HG03575 (cell line): ENCODE measurements around the gene HSPA9.
A peak's percentile ranks its signal among the peaks of the same experiment; 100 is the strongest.

Experiments used
- ATAC-seq: cut with Tn5 transposase; IDR thresholded peaks from one replicate; pipeline ENCODE4 v1.9.1; 2021; ENCODE audit not compliant: unreplicated experiment, insufficient number of reproducible peaks, low FRiP score; ENCODE audit errors: extremely low read depth

The HSPA9 gene

DNA sequence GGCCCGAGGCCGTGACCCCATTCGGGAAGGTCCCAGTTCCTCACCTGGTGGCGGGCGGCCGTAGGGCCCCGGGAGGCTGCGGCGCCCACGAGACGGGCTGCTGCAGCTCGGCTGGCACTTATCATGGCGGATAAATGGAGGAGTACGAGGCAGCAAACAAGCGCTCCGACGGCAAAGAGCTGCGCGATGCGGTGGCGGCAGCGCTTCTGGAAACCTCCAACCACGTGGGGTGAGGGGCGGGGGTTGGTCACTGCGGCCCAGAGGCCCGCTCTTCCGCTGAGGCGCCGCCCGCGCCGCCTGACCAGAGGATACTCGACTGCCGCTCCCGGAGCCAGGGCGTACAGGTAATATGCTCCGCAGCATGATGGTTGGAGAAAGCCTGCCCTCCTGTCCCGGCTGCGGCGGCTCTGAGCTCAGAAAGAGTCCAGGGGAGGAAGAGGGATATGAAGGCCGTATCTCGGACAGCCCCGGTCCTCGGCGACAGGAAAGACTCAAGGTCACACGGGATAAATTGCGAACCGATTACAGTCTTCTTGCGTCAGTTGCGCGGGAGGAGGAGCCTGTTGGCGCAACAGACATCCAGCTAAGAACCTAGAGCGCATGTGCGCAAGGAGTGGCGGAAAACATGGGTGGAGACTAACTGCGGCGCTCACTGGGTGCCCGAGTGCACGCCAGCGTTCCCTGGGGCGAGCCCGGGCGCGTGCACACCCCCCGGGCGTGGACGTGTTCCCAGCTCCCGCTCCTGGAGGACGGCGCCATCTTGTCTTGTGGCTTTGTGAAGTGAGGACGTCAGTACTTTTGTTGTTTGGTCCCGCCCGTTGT, at the start of gene HSPA9:
HSPA9 (minus strand) TSS at position 208 of the 822 bp plus-strand sequence; CDS start at position 125, 83 bp downstream.
- peak; percentile 70 for ATAC-seq

DNA sequence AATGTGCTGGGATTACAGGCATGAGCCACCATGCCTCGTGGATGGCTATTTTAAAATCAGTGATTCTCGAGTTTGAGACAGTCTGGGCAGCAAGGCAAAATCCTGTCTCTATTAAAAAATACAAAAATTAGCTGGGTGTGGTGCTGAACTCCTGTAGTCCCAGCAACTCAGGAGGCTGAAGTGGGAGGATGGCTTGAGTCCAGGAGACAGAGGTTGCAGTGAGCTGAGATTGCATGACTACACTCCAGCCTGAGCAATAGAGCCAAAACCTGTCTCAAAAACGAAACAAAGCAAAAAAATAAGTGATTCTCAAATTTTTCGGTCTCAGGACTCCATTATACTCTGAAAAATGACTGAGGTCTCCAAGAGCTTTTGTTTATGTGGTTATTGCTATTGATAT, 47.9 kb upstream of the HSPA9 start:
- ATAC-seq = no peak

DNA sequence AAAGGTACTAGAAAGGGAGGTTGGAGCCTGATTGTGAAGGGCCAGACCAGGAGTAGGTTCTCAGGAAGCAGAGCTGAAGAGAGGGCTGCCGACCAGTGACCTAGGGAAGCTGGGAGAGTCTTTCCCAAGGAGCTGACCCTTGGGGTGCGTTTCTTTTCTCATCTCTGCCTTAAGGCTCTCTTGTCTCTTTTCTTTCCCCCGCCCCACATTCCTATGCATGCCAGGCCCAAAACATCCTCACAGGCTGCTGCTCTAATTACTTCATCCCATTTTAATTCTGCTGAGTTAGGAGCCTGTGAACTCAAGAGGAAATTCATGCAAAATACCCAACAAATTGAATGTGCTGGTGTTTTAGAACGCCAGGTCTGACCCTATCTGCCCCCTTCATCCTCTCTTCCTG, 46.9 kb upstream of the HSPA9 start:
- ATAC-seq = no peak

DNA sequence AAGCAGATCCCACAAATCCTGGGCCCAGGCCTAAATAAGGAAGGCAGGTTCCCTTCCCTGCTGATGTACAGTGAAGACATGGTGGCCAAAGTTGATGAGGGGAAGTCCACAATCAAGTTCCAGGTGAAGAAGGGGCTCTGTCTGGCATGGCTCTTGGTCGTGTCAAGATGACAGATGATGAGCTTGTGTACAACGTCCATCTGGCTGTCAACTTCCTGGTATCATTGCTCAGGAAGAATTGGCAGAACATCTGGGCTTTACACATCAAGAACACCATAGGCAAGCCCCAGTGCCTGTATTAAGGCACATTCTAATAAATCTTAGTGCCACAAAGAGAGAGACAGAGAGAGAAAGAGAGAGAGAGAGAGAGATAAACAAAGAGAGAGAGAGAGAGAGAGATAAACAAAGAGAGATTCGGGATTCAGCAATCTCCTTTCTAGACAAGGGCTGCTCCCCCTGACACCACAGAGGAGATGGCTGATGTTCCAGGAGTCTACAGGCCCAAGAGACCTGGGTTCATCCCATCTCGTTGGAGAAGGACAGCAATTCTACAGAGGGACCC, 45.5 kb upstream of the HSPA9 start:
- no peak for ATAC-seq

DNA sequence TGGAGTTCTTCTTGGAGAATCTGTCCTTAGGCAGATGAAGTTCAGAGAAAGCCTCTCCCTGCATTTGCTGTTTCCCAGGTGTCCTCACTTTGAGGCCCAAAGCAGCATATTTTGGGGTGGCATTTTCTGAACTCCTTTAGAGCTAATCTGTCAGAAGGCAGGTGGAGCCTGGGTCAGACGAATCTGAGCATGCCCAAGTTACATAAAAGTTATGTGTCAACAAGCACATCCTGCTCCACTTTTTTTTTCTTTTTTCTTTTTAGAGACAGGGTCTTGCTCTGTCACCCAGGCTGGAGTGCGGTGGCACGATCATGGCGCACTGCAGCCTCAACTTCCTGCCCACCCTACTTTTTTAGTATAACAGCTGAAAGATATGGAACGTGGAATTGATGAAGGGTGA, 41.3 kb upstream of the HSPA9 start:
- ATAC-seq = no peak

DNA sequence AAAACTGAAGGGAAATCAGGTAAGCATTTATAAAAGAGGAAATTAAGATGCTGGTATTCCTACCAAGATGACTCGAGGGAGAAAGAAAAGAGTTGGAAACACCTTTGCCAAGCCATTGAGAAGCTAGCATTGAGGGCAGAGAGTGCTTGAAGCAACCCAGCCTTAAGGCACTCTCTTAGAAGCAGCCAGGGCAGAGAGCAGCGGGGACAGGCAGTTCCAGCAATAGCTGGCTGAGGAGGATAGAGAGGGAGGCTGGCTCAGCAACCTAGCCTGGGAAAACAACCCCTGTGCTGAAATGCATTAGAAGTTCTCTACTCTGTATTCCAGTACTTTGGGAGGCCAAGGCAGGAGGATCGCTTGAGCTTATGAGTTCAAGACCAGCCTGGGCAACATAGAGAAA, 40.3 kb upstream of the HSPA9 start:
- ATAC-seq = no peak

DNA sequence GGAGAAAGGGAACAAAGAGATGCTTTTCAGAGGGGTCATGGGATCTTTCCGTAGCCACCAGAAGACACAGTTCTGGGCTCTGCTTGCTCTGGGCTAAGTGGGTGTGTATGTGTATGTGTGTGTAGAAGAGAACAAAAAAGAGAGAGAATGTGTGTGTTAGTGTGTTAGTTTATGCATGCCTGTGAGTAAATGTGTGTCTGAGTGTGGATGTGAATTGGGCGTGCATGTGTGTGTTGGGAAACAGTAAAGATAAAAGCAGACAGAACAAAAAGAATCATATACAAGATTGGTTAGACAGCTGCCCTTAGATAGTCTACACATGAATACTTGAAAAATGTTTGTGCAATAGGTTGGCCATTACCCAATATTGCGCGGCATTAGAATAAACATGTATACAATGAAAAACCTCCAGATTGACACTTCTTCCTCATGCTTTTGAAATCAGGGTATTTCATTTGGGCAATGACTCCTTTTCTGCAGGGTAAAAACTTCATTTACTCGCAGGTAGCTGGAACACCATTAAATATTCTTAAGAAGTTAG, 36.5 kb upstream of the HSPA9 start:
- ATAC-seq = no peak

DNA sequence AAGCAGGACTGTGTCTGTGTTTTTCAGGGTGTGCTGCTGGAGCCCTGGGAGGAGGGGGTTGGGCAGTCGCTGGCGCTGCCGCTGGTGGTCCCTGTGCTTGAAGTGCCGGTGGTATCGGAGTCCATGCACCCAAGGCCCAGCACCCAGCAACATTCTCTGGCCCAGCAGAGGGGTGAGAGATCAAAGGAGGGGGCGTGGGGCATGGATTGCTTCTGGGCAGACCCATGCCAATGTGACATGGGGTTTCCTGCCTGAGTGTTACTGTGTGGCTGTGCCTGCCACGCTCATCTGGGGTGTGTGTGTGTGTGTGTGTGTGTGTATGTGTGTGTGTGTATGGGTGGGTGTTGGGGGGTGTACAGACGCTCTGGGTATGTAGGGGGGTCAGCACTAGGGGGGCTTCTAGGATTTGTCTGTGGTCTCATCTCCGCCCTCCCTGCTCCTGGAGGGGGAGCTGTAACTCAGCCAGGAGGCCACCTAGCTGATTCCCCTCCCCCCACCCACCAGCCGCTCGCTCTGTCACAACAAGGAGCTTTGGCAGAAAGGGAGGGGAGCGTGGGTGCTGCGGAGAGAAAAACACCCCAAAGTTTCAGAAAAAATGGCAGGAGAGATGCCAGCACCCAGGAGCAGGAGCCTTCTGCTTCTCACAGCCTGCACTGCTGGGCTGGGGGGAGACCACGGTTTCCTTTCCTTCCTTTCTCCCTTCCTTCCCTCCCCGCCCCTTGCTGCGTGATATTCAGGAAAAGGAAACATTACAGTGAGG, 35.9 kb upstream of the HSPA9 start:
- no peak for ATAC-seq

DNA sequence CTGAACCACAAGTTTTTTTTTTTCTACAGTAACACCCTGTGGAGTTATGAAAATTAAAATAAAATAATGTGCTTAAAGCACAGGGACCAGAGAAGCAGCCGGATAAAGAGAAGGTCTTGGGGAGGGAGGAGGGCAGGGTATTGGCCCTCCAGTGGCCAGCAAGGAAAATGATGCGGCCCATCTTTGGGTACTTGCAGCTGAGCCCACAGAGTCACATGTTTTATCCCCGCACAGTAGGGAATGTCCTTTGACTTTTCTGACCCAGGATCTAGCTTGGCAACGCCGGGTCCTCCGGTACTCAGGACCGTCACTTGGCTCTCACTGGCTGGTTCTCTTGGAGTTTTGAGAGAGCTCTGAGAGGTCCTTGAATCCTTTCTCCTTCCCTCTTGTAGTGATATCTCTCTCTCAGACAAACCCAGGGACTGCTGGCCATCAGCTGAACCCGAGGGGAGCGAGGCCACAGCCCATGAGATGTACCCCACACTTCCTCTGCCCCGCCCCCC, 35.3 kb upstream of the HSPA9 start:
- no peak for ATAC-seq

DNA sequence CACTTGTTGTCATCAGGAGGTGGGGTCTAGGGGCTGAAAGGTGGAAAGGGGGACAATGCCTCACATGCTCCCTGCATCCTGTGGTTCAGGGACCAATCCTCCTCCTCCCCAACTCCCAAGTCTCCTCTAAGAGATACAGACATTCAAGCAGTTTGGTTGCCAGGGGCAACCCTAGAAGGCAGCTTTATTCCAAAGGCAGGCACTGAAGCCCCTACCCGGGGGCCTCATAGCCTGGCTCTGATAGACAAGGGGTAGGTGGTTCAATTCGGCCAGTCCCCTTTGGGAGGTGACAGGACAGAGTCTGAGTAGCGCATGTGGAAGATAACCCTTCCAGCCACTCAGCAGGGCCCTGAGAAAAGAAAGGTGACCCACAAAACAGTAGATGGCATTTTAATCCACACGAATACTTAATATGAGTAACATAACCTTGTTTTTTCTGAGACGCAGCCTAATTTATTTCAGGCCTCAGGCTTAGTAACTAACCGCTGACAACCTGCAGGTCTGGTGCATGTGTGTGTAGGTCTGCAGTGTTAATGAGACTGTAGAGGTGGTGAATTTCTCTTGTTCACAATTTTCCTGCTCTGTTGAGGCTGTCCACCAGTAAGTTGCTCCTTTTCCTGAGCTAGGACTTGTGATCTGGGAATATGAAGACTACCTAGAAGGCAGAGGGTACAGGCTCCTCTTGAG, 31.3 kb upstream of the HSPA9 start:
- ATAC-seq = no peak

DNA sequence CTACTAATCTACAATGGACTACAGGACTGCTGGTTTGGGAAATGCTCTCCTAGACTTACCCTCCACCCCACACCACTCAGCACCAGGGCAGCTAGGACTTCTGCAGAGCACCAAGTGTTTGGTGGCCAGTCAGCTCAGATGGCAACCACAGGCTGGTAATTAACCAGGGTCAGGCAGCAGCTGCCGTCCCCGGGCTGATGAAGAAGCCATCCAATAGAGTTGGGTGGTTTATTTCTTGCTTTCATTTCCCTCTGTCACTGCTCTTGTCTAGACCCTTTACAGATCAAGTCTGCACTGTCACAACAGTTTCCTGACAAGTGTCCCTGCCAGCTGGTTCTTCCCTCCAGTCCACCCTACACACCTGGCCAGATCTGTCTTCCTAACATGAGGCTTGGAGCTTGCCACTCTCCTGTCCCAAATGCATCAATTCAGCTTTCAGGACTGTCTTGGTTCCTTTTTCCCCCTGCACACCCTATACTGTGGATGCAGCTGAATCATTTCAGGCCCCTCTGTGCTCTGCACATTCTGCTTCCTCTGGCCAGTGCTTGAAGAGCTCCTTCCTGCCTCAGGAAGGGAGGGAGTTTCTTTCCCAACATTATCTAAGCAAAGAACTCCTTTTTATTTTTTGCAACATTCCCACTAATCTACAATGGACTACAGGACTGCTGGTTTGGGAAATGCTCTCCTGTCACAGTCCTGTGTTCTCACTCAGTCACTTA, 30.2 kb upstream of the HSPA9 start:
- peak; percentile 50 for ATAC-seq

DNA sequence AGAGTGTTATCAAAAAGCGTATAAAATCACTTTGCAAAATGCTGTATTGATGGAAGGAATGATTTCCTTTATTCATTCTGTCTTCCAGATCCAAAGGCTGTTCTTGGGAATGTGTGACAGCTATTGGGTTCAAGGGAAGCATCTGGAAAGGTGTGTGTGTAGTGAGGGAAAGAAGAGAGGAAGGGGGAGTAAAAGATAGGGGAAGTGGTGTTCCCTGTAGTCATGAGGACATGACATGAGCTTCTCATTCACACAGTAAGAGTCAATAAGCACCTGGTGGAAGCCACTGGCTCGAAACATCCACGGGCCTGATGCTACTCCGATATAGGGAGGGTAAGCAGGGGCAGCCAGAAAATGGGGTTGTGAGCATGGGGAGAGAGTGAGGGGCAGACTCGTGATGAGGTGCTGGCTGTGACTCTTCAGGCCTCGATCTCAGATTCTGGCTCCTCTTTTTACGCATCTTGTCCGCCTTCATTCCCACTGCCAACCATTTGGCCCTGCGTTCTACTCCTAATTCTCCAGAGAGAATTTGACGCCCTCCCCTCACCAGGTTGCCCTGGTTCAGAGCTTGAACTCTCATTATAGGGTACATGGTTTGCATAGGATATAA, 29.1 kb upstream of the HSPA9 start:
- no peak for ATAC-seq

DNA sequence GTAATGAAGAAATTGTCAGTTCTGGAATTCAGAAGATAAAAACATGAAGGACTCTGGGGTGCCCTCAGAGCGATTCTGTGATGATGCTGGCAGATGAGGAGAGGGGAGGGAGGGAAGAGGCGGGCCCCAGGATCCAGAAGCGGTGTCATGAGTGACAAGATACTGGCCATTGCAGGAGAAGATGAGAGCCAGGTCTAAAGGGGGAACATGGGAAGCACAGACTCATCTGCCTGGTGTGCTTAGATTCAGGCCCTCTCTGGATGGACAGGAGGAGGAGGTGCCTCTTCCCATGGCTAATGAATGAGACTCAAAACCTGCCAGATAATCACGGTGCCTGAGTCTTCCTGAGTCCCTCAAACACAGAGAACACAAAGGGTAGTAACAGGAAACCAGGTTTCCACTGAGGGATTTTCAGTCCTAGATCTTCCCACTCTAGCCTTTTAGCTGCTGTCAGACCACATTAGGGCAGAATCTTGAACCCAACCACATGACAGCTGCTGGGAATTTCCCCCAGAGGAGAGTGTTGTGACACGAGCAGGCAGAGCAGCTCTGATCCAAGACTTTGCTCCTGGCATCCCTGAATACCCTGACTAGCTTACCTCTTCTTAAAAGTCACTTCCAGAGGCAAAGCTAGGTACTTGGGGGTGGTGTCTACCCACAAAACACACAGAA, 28.2 kb upstream of the HSPA9 start:
- ATAC-seq = no peak

DNA sequence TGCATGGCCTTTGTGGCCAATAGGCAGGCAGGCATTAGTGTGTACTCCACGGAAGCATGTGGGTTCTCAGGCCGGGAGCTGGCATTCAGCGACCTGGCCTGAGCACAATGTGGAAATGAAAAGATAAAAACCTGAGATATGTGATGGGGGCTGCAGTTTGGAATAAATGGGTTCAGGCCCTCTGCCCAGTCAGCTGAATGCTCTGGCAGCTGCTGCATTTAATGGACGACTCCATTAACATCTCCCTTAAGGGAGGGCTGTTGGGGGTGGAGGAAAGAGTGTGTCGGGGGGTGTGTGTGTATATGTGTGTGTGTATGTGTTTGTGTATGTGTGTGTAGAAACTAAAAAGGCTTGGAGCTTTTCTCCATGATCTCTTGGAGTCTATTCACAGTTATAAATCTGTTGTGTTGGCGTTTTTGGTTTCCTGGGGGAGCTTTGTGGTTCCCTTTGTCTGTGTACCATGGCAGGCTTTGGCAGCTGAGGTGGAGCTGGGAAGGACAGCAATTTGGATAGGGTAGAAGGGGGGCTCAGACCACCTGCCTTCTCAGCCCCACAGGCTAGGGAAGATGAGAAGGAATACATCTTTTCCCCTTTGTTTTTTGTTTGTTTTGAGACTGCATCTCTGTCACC, 27.3 kb upstream of the HSPA9 start:
- ATAC-seq = no peak

DNA sequence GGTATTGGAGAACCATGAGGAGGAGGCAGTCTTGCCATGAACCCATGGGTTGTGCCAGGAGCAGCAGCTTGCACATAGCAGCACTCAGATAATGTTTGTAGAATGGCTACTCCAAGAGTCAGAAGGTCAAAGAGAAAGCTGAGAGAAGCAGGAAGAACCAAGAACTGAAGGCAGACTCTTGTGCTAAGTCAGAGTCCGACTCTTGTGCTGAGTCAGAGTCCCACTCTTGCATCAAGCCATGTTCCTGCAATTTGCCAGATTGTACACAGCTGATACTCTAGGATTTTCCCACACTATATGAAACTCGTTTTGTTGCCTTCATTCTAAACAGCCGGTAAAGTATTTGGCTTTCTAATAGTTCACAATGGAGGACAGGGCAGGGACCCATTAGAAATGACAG, 26.2 kb upstream of the HSPA9 start:
- ATAC-seq = no peak

DNA sequence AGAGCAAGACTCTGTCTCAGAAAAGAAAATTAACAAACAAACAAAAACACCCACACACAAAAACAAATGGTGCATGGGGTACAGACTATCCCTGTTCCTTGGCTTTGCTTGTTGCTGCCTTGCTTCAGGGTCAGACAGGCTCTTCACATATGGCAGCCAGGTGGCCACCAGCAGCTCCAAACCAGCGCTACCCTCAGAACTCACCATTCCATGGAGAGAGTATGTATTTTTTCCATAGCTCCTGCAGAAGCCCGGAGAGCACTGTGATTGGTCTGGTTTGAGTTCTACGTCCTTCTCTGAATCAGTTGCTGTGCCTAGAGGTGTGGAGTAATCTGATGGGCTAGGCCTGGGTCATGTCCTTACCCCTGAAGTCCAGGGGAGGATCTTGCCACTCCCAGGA, 25.2 kb upstream of the HSPA9 start:
- ATAC-seq = no peak

DNA sequence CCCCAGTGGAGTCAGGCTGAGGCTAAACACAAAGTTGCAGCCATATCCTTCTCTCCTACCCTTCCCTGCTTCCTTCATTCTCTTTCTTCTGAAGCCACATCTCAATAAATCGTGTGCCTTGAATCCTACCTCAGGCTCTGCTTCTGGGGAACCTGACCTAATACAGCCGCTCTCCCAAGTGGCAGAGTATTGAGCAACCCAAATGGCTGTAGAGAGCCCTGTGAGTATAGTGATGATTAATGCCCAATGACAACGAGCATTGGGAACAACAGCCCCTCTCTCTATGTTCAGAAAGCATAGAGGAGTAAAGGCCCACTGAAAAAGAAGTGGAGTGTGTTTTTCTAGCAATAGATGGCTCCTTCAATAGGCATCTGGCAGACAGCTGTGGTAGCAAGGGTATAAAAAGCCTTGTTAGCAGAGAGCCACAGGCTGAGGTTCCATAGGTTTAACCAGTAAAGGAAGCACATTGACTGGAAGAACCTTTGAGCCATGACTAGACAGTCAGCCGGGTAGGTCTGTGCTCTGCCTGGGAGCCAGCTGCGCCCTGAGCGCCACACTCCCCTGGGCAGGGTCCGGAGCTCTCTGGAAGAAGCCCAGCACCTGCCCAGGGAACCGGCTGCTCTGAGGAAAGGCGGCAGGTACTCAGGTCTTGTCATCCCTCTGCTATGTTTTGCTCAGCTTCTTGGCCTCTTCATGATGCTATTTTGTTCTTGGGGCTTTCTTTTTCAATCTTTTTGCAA, 22.6 kb upstream of the HSPA9 start:
- no peak for ATAC-seq
